ENCODE results near the gene LCE1F. TPM values are rescaled to one million over a fixed set of nuclear protein-coding genes. Genes with fewer than 3 reads are reported as not detected.

Gene LCE1F
- total RNA-seq, 2 experiments from 2014 or later, result not detected

- ChIA-PET POLR2A (no interaction called here), CTCF (no interaction called here)
- H3K4me1 ChIP-seq (ENCODE audit: insufficient read depth, low read length), result no peaks in the 10 kb centered on the region
- peaks cover 3% of the 10 kb centered on the region for H3K9me3 Mint-ChIP-seq
- H3K36me3 ChIP-seq (ENCODE audit: insufficient read depth, low read length), result no peaks in the 10 kb centered on the region
- H3K27me3 ChIP-seq (ENCODE audit: control insufficient read depth in 1 of 2, insufficient read depth in 2 of 2, low read length in 2 of 2), result peaks cover 3 to 9% of the 10 kb centered on the region in 2 experiments
- no peaks in the 10 kb centered on the region for H3K9me3 ChIP-seq (ENCODE audit: control insufficient read depth in 1 of 2, insufficient read depth in 1 of 2, low read length in 2 of 2)
- intact Hi-C loops (cut with DNase I, micrococcal nuclease), result no loop called here
- no peak for DNase-seq
- TF ChIP-seq CTCF (IDR thresholded peaks at IDR 0.05), result no peak
- ATAC-seq (ENCODE audit: poor library complexity), result no peak
- no peak overlapping the region for H3K27ac Mint-ChIP-seq
- H3K4me3 ChIP-seq (ENCODE audit: low read length), result no peak overlapping the region
- no peaks in the 10 kb centered on the region for H3K36me3 Mint-ChIP-seq (ENCODE audit: low read depth)
- peaks cover 67% of the 10 kb centered on the region for H3K27me3 Mint-ChIP-seq
- no peaks in the 10 kb centered on the region for H3K4me1 Mint-ChIP-seq (ENCODE audit: low read depth)
- H3K4me3 Mint-ChIP-seq, result no peak overlapping the region
- no peak overlapping the region for H3K27ac ChIP-seq (ENCODE audit: low read depth in 1 of 2, low read length in 2 of 2)
These were observed 1.4 kb downstream of the LCE1F start for GRCh38 chr1:152776361-152776760.

- Histone ChIP-seq H3K4me3 (ENCODE audit: low read length) (no peak overlapping the region), H3K27ac (ENCODE audit: low read depth in 1 of 2, low read length in 2 of 2) (no peak overlapping the region), H3K4me1 (ENCODE audit: insufficient read depth, low read length) (no peaks in the 10 kb centered on the region), H3K36me3 (ENCODE audit: insufficient read depth, low read length) (no peaks in the 10 kb centered on the region), H3K9me3 (ENCODE audit: control insufficient read depth in 1 of 2, insufficient read depth in 1 of 2, low read length in 2 of 2) (no peaks in the 10 kb centered on the region), H3K27me3 (ENCODE audit: control insufficient read depth in 1 of 2, insufficient read depth in 2 of 2, low read length in 2 of 2) (peaks cover 3 to 9% of the 10 kb centered on the region in 2 experiments)
- DNase-seq (no peak), ATAC-seq (ENCODE audit: poor library complexity) (no peak)
- no peak for TF ChIP-seq CTCF (IDR thresholded peaks at IDR 0.05)
- CTCF ChIA-PET, result no interaction called here
- peaks cover 3% of the 10 kb centered on the region for H3K9me3 Mint-ChIP-seq
- no peak overlapping the region for H3K27ac Mint-ChIP-seq
- no peak overlapping the region for H3K4me3 Mint-ChIP-seq
- intact Hi-C loops (cut with DNase I, micrococcal nuclease), result no loop called here
- H3K4me1 Mint-ChIP-seq (ENCODE audit: low read depth), result no peaks in the 10 kb centered on the region
- peaks cover 64% of the 10 kb centered on the region for H3K27me3 Mint-ChIP-seq
- POLR2A ChIA-PET, result no interaction called here
- no peaks in the 10 kb centered on the region for H3K36me3 Mint-ChIP-seq (ENCODE audit: low read depth)
These were observed 2.7 kb downstream of the LCE1F start for GRCh38 chr1:152777510-152778137.

GRCh38 chr1:152783095-152783494 is 8.2 kb downstream of the LCE1F start:
- Mint-ChIP-seq H3K9me3 (no peaks in the 10 kb centered on the region), H3K27me3 (peaks cover 70% of the 10 kb centered on the region), H3K36me3 (ENCODE audit: low read depth) (no peaks in the 10 kb centered on the region), H3K4me3 (no peak overlapping the region), H3K27ac (no peak overlapping the region), H3K4me1 (ENCODE audit: low read depth) (no peaks in the 10 kb centered on the region)
- peaks cover 10 to 14% of the 10 kb centered on the region in 2 experiments for H3K27me3 ChIP-seq (ENCODE audit: control insufficient read depth in 1 of 2, insufficient read depth in 2 of 2, low read length in 2 of 2)
- no peak for DNase-seq
- no peak for TF ChIP-seq CTCF (IDR thresholded peaks at IDR 0.05)
- peaks cover 0 to 3% of the 10 kb centered on the region in 2 experiments for H3K9me3 ChIP-seq (ENCODE audit: control insufficient read depth in 1 of 2, insufficient read depth in 1 of 2, low read length in 2 of 2)
- ATAC-seq (ENCODE audit: poor library complexity), result no peak
- H3K27ac ChIP-seq (ENCODE audit: low read depth in 1 of 2, low read length in 2 of 2), result no peak overlapping the region
- intact Hi-C loops (cut with DNase I, micrococcal nuclease), result no loop called here
- H3K36me3 ChIP-seq (ENCODE audit: insufficient read depth, low read length), result no peaks in the 10 kb centered on the region
- no peaks in the 10 kb centered on the region for H3K4me1 ChIP-seq (ENCODE audit: insufficient read depth, low read length)
- POLR2A ChIA-PET, result no interaction called here
- CTCF ChIA-PET, result no interaction called here
- H3K4me3 ChIP-seq (ENCODE audit: low read length), result no peak overlapping the region

Measured in CD4-positive, alpha-beta T cell (primary cell).